A172 (cell line): Measurements from ENCODE around the gene STX12. TPM values are rescaled to one million over a fixed set of nuclear protein-coding genes. Genes with fewer than 3 reads are reported as not detected.
"Not testable (repeated sequence)": the region's sequence is repeated elsewhere in the genome, so short reads cannot be mapped to it uniquely, and the experiment has no call there.

Experiments
- DNase-seq: peaks from one replicate; pipeline ENCODE4 v3.0.0-alpha.2; 2015; ENCODE audit warnings: low spot score
- total RNA-seq: library from RNA; depleted of rRNA; stranded (reverse); fragments of >200 nt; shearing (Covaris generic); gene quantifications from 2 replicates; pipeline ENCODE4 v1.2.3, GENCODE V29; 2014; rRNA removed

Gene STX12
- total RNA-seq, 1 experiment from 2014 or later = 22.8 TPM

- no peak for DNase-seq
These were observed 96.1 kb downstream of the STX12 start for GRCh38 chr1:27868932-27869718.

- no peak for DNase-seq
These were observed 96.7 kb downstream of the STX12 start for GRCh38 chr1:27869719-27870085.

DNA sequence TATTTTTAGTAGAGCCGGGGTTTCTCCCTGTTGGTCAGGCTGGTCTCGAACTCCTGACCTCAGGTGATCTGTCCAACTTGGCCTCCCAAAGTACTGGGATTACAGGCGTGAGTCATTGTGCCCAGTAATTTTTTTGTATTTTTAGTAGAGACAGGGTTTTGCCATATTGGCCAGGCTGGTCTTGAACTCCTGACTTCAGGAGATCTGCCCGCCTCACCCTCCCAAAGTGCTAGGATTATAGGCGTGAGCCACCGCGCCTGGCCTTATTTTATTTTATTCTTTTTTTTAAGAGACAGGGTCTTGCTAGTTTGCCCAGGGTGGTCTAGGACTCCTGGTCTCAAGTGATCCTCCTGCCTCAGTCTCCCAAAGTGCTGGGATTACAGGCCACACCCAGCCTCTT lies 98.1 kb downstream of the STX12 start:
- DNase-seq = not testable (repeated sequence)

- no peak for DNase-seq
These were observed 99.2 kb downstream of the STX12 start, which contains the start of gene THEMIS2 for GRCh38 chr1:27872059-27872801. Gene THEMIS2 (plus strand): TSS chr1:27872544. CDS start chr1:27872572, 28 bp downstream.

DNA sequence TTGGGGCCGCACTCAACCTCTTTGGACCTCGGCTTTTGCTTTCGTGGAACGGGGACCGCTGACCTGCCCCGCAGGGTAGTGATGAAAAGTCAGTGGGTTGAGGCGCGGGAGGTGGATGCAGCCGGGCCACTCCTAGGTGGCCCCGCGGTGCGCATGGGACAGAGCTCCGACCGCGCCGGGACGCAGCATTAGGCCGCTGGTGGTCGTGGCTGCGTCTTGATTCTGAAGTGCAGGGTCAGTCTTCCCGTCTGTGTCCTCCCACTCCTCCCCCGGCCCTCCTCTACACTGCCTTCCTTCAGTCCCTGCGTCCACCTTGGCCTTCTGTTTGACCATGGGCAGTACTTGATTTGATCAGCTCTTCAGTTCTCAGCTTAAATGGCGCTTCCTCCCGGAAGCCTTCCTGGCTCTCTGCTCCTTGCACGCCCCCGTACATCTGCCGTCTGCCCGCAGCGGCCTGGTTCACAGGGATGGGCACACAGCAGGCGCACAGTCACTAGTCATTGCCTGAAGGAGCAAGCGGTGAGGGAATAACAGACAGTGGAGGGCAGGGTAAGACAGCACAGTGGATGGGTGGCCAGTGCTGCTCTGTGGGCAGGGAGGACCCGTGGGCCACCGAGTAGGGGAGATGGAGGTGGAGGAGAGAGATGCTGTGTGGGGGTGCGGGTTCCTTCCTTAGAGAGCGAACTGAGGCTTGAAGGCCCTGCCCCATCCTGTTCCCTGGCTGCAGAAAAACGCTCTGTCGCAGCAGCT lies 100.0 kb downstream of the STX12 start:
- DNase-seq = no peak

DNA sequence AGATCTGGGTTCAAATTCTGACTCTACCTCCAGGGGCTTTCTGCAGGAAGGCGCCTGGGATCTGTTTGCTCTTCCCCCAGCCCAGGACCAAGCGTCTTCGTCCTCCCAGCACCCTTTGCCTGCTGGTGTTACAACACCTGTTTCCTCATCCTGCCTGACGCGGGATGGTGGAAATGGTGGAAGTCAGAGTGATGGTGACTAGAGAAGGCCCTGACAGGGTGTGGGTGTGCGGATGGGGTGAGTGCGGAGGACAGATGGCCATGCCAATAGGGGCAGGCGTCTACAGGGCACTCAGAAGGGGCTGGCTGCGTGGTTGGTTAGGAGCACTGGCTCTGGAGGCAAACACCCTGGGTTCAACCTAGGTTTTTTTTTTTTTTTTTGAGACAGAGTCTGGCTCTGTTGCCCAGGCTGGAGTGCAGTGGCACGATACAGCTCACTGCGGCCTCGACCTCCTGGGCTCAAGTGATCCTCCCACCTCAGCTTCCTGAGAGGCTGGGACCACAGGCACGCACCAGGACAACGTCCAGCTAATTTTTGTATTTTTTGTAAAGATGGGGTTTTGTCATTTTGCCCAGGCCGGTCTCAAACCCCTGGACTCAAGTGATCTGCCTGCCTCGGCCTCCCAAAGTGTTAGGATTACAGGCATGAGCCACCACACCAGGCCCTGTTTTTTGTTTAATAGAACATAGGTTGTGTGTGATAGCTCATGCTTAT lies 100.8 kb downstream of the STX12 start:
- no peak for DNase-seq

Other genes starting within 250 kb of the STX12 start
- 3.4 and 7.6 TPM in 2 replicates for gene AHDC1, start 169.1 kb upstream of the STX12 start, total RNA-seq
- gene FGR, start 138.0 kb upstream of the STX12 start, total RNA-seq = not detected in 2 replicates
- gene IFI6, start 101.0 kb upstream of the STX12 start, total RNA-seq = 24.9 and 32.0 TPM in 2 replicates
- 8.6 and 9.4 TPM in 2 replicates for gene FAM76A, start 47.3 kb upstream of the STX12 start, total RNA-seq
- gene PPP1R8, start 57.6 kb downstream of the STX12 start, total RNA-seq = 35.6 and 37.2 TPM in 2 replicates
- not detected in 2 replicates for gene THEMIS2, start 99.3 kb downstream of the STX12 start, total RNA-seq
- 49.0 and 60.3 TPM in 2 replicates for gene RPA2, start 141.4 kb downstream of the STX12 start, total RNA-seq
- gene SMPDL3B, start 161.8 kb downstream of the STX12 start, total RNA-seq = 1.5 TPM in 1 of 2 replicates, not detected in the other
- 0.96 and 2.3 TPM in 2 replicates for gene XKR8, start 186.8 kb downstream of the STX12 start, total RNA-seq